ENCODE data around the gene COPG1. TPM values are rescaled to one million over a fixed set of nuclear protein-coding genes. Genes with fewer than 3 reads are reported as not detected.

COPG1 gene
- total and polyA plus RNA-seq, 9 of the 15 experiments (the other 6 are each of a cell fraction or from before 2014, with no cell fraction given) = 40.3 to 105 (median 62.4) TPM

- ATAC-seq = peak; percentile 41; the same call in 1 of the 3 replicates
- intact Hi-C loops (cut with micrococcal nuclease) = no loop called here
These were observed 41.9 kb upstream of the COPG1 start for GRCh38 chr3:129207479-129207878.

GRCh38 chr3:129211345-129211744 lies 38.1 kb upstream of the COPG1 start:
- ATAC-seq = no peak
- no peak for FAIRE-seq
- Histone ChIP-seq H3K4me2 (ENCODE audit: insufficient read depth, low read length) (peak overlapping the region; percentile 14; the same call in 1 of the 2 replicates), H2AFZ (ENCODE audit: low read depth, low read length) (peak overlapping the region; percentile 73), H3K4me3 (no peak overlapping the region), H3K9ac (ENCODE audit: insufficient read depth in 1 of 2, low read depth in 2 of 2, low read length in 2 of 2) (peak overlapping the region in 1 of 2 experiments; percentile 85; a peak in 2 of 4 replicates), H3K27ac (ENCODE audit: extremely low read depth, low read depth, low read length) (peak overlapping the region; percentile 60; the same call in 1 of the 3 replicates), H3K79me2 (ENCODE audit: control insufficient read depth, insufficient read depth, low read length) (no peaks in the 10 kb centered on the region), H3K27me3 (ENCODE audit: control insufficient read depth in 2 of 2, insufficient read depth in 2 of 2, low read length in 2 of 2) (no peaks in the 10 kb centered on the region), H3K9me1 (ENCODE audit: control insufficient read depth, insufficient read depth, low read length) (no peaks in the 10 kb centered on the region), H3K36me3 (ENCODE audit: control insufficient read depth, insufficient read depth, low read length) (no peaks in the 10 kb centered on the region), H3K9me3 (replicated peaks; ENCODE audit: control insufficient read depth, insufficient read depth, low read depth, low read length) (no peaks in the 10 kb centered on the region), H4K20me1 (replicated peaks; ENCODE audit: control insufficient read depth, insufficient read depth, low read length) (no peaks in the 10 kb centered on the region), H3K4me1 (replicated peaks in 1 of 2; ENCODE audit: control insufficient read depth in 2 of 2, insufficient read depth in 2 of 2, low read length in 2 of 2) (peaks cover 4 to 9% of the 10 kb centered on the region in 2 experiments; a peak in 4 of 5 replicates)
- in situ Hi-C loops (cut with MboI) (no loop called here), intact Hi-C loops (cut with micrococcal nuclease) (no loop called here)
- BruUV-seq (replicated peaks) = no TSS peak
- 100% methylated on average over 1 of the region's 1 CpG for WGBS (ENCODE audit: insufficient coverage, low coverage, missing lambda C conversion rate)
- no peak for DNase-seq (ENCODE audit: extremely low read depth in 1 of 4, low spot score in 3 of 4)
- ChIA-PET POLR2A (interaction anchor here (1.0 to 1.5 kb wide), 2 partner anchors 14 to 45 kb away, joined by 3 to 5 read pairs; no protein-coding TSS in a partner anchor), CTCF (ENCODE audit: low intra/inter-chr PET ratio) (no interaction called here)
- TF ChIP-seq CEBPB (tag; IDR thresholded peaks at IDR 0.05) (peak; percentile 77), SUPT5H (IDR thresholded peaks at IDR 0.05) (no peak), CEBPG (CRISPR knock-in tag; IDR thresholded peaks at IDR 0.05) (no peak), CEBPG (tag; conservative IDR thresholded peaks at IDR 0.05 in 1 of 2, IDR thresholded peaks at IDR 0.05 in 1 of 2) (peak; percentile 26 to 77; a peak in 3 of 4 replicates)

More at GRCh38 chr3:129207479-129207878, 41.9 kb upstream of the COPG1 start:
- no peak for TF ChIP-seq IRF9 (tag; IDR thresholded peaks at IDR 0.05)
- TF ChIP-seq ZNF316 (IDR thresholded peaks at IDR 0.05) = peak; percentile 69
- TF ChIP-seq C11orf30 (IDR thresholded peaks at IDR 0.05; ENCODE audit: low read depth) = peak; percentile 51
- POLR2A ChIA-PET = interaction anchor here (0.9 to 1.2 kb wide), 3 partner anchors 11 to 21 kb away, joined by 3 to 5 read pairs (median 3); no protein-coding TSS in a partner anchor
- FAIRE-seq = peak; percentile 52
- H3K9me3 ChIP-seq (replicated peaks; ENCODE audit: control insufficient read depth, insufficient read depth, low read depth, low read length) = no peaks in the 10 kb centered on the region
- no peaks in the 10 kb centered on the region for H3K9me1 ChIP-seq (ENCODE audit: control insufficient read depth, insufficient read depth, low read length)
- no peaks in the 10 kb centered on the region for H3K79me2 ChIP-seq (ENCODE audit: control insufficient read depth, insufficient read depth, low read length)
- H3K4me1 ChIP-seq (replicated peaks in 1 of 2; ENCODE audit: control insufficient read depth in 2 of 2, insufficient read depth in 2 of 2, low read length in 2 of 2) = peaks cover 4 to 9% of the 10 kb centered on the region in 2 experiments; a peak in 4 of 5 replicates
- no peaks in the 10 kb centered on the region for H4K20me1 ChIP-seq (replicated peaks; ENCODE audit: control insufficient read depth, insufficient read depth, low read length)
- CTCF ChIA-PET (ENCODE audit: low intra/inter-chr PET ratio) = no interaction called here
- no TSS peak for BruUV-seq (replicated peaks)
- no peaks in the 10 kb centered on the region for H3K27me3 ChIP-seq (ENCODE audit: control insufficient read depth in 2 of 2, insufficient read depth in 2 of 2, low read length in 2 of 2)
- peak overlapping the region; percentile 30; the same call in 1 of the 3 replicates for H3K27ac ChIP-seq (ENCODE audit: extremely low read depth, low read depth, low read length)
- DNase-seq (ENCODE audit: extremely low read depth in 1 of 4, low spot score in 3 of 4) = no peak
- 10% methylated on average over 4 of the region's 4 CpGs for WGBS (ENCODE audit: insufficient coverage, low coverage, missing lambda C conversion rate)
- no peak overlapping the region for H3K4me3 ChIP-seq
- H3K36me3 ChIP-seq (ENCODE audit: control insufficient read depth, insufficient read depth, low read length) = no peaks in the 10 kb centered on the region
- H3K9ac ChIP-seq (ENCODE audit: insufficient read depth in 1 of 2, low read depth in 2 of 2, low read length in 2 of 2) = peak overlapping the region in 1 of 2 experiments; percentile 55; a peak in 1 of 4 replicates
- H3K4me2 ChIP-seq (ENCODE audit: insufficient read depth, low read length) = peak overlapping the region; percentile 1; the same call in 1 of the 2 replicates
- in situ Hi-C loops (cut with MboI) = no loop called here
- H2AFZ ChIP-seq (ENCODE audit: low read depth, low read length) = peak overlapping the region; percentile 65

All from K562 (cell line).